Measurements from ENCODE around the gene TIAM1.

Gene TIAM1

DNA sequence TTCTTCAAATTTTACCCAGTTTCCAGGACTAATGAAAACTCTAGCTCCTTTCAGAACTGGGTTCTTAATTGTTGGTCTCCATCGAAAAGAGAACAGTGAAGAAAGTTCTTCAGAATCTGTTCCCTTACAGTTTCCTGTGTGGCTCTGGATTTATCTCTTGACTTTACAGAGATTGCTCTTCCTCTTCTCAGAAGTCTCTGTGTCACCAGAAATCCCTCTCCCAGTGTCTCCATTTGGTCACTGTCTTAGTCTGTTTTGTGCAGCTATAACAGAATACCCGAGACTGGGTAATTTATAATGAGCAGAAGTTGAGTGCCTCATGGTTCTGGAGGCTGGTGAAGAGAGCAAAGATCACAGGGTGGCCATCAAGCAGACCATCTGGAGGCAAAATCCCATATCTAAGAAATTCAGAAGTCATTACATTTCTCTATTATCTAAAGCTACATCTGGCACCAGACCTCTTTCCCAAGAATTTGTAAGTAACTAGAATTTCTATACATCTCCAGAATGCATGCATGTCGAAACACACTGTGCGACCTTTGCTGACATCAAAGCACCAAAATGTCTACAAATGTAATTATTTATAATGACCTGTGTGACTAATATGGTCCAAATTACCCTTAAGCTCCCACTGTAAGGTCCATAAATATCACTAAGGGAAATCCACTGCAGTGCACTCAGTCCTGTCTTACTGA, 240.3 kb downstream of the TIAM1 start:
- TF ChIP-seq POLR2A (IDR thresholded peaks at IDR 0.05; ENCODE audit: extremely low read depth, insufficient read length) (no peak), MYC (IDR thresholded peaks at IDR 0.05; ENCODE audit: low read depth, low read length) (no peak)
- TF ChIP-seq, protein P1, sequence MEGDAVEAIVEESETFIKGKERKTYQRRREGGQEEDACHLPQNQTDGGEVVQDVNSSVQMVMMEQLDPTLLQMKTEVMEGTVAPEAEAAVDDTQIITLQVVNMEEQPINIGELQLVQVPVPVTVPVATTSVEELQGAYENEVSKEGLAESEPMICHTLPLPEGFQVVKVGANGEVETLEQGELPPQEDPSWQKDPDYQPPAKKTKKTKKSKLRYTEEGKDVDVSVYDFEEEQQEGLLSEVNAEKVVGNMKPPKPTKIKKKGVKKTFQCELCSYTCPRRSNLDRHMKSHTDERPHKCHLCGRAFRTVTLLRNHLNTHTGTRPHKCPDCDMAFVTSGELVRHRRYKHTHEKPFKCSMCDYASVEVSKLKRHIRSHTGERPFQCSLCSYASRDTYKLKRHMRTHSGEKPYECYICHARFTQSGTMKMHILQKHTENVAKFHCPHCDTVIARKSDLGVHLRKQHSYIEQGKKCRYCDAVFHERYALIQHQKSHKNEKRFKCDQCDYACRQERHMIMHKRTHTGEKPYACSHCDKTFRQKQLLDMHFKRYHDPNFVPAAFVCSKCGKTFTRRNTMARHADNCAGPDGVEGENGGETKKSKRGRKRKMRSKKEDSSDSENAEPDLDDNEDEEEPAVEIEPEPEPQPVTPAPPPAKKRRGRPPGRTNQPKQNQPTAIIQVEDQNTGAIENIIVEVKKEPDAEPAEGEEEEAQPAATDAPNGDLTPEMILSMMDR (IDR thresholded peaks at IDR 0.05; ENCODE audit: low read depth, low read length), result no peak
- TF ChIP-seq, protein P2, sequence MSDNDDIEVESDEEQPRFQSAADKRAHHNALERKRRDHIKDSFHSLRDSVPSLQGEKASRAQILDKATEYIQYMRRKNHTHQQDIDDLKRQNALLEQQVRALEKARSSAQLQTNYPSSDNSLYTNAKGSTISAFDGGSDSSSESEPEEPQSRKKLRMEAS (IDR thresholded peaks at IDR 0.05; ENCODE audit: low read depth, low read length), result no peak
- H3K4me3 ChIP-seq (ENCODE audit: low read depth, low read length), result no peak overlapping the region
- DNase-seq (ENCODE audit: low read depth), result no peak

DNA sequence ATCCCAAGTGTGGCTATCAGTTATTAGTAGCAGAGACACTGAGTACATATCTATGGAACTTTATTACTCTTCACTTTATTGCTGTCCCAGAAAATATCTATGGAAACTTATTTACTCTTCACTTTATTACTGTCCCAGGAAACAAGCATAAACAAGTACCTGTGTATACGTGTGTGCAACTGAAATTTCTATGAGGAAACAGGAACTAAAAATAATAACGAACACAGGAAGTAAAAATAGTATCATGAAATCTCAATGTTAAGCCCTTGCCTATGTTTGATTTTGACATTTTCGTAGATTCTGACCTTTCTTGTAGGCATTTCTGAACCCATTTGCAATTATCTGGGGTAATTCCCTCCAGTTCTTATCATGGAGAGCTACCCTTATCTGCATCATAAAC, 240.9 kb downstream of the TIAM1 start:
- no peak for TF ChIP-seq POLR2A (IDR thresholded peaks at IDR 0.05; ENCODE audit: extremely low read depth, insufficient read length)
- TF ChIP-seq, protein P1 (IDR thresholded peaks at IDR 0.05; ENCODE audit: low read depth, low read length), result no peak
- TF ChIP-seq MYC (IDR thresholded peaks at IDR 0.05; ENCODE audit: low read depth, low read length), result no peak
- TF ChIP-seq, protein P2 (IDR thresholded peaks at IDR 0.05; ENCODE audit: low read depth, low read length), result no peak
- no peak overlapping the region for H3K4me3 ChIP-seq (ENCODE audit: low read depth, low read length)
- no peak for DNase-seq (ENCODE audit: low read depth)

DNA sequence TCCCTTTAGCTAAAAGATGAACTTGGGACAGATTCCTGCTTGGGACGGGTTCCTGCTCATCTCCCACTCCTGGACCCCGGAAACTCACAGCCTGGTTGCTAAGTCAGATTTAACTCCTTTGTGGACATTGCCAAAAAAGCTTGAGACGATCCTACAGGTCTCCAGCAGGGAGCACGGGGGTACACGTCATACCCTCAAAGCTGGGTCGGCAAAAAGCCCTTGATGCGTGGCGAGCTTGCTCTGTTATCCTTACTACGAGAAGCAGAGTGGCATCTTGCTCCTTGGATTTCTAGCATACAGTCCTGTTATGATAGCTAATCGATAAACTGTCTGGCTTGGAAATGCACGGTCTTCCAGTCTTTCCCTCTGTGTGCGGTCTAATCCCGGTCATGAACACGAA, 244.9 kb downstream of the TIAM1 start:
- H3K4me3 ChIP-seq (ENCODE audit: low read depth, low read length), result no peak overlapping the region
- DNase-seq (ENCODE audit: low read depth), result no peak
- TF ChIP-seq POLR2A (IDR thresholded peaks at IDR 0.05; ENCODE audit: extremely low read depth, insufficient read length) (no peak), MYC (IDR thresholded peaks at IDR 0.05; ENCODE audit: low read depth, low read length) (no peak)
- TF ChIP-seq, protein P2 (IDR thresholded peaks at IDR 0.05; ENCODE audit: low read depth, low read length), result no peak
- TF ChIP-seq, protein P1 (IDR thresholded peaks at IDR 0.05; ENCODE audit: low read depth, low read length), result no peak

DNA sequence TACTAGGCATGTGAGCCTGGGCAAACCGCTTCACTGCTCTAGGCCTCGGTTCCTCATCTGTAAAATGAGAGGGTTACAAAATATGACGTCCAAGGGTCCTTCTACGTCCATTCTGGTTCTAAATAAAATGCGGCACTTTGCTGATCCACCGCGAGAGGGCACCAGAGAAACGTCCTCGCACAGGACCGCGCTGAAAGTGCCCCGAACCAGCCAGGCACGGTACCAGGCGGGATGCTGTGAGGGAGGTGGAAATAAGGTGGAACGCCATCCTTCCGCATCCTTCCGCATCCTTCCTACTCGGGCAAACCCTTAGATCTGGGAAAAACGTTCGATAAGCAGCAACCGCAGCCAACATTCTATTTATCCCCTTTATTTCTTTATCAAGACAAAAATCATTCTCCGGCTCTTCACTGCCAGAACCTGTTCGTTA, 245.5 kb downstream of the TIAM1 start:
- no peak overlapping the region for H3K4me3 ChIP-seq (ENCODE audit: low read depth, low read length)
- DNase-seq (ENCODE audit: low read depth), result peak; percentile 72
- TF ChIP-seq MYC (IDR thresholded peaks at IDR 0.05; ENCODE audit: low read depth, low read length), result no peak
- TF ChIP-seq, protein P1 (IDR thresholded peaks at IDR 0.05; ENCODE audit: low read depth, low read length), result peak; percentile 65

DNA sequence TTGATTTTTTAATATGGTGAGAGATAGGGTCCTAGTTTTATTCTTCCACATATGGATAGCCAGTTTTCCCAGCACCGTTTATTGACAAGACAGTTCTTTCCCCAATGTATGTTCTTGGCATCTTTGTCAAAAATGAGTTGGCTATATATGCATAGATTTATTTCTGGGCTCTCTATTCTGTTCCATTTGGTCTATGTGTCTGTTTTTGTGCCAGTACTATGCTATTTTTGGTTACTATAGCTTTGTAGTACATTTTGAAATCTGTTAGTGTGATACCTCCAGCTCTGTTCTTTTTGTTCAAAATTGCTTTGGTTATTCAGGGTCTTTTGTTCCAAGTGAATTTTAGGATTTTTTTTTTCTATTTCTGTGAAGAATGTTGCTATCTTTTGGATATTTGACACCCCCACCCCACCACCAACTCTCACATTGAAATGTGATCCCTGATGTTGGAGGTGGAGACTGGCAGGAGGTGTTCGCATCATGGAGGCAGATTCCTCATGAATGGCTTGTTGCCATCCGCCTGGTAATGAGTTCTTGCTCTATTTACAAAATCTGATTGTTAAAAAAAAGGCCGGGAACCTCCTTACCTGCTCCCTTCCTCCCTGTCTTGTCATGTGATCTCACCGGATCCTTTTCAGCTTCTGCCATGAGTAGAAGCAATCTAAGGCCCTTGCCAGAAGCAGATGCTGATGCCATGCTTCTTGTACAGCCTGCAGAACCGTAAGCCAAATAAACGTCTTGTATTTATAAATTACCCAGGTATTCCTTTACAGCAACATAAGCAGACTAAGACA, 251.0 kb downstream of the TIAM1 start:
- DNase-seq (ENCODE audit: low read depth), result no peak
- no peak overlapping the region for H3K4me3 ChIP-seq (ENCODE audit: low read depth, low read length)
- TF ChIP-seq MYC (IDR thresholded peaks at IDR 0.05; ENCODE audit: low read depth, low read length) (no peak), POLR2A (IDR thresholded peaks at IDR 0.05; ENCODE audit: extremely low read depth, insufficient read length) (no peak)
- TF ChIP-seq, protein P1 (IDR thresholded peaks at IDR 0.05; ENCODE audit: low read depth, low read length), result no peak
- TF ChIP-seq, protein P2 (IDR thresholded peaks at IDR 0.05; ENCODE audit: low read depth, low read length), result no peak
